Measurements from ENCODE around the gene SAA4. TPM values are rescaled to one million over a fixed set of nuclear protein-coding genes. Genes with fewer than 3 reads are reported as not detected.

SAA4 gene
- total and polyA plus RNA-seq, 9 of the 15 experiments (the other 6 are each of a cell fraction or from before 2014, with no cell fraction given), result not detected

GRCh38 chr11:18248561-18248960 is 12.0 kb upstream of the SAA4 start, which contains the start of gene SAA2:
Gene SAA2, minus strand, starts transcription at chr11:18248668. Its CDS starts 657 bp downstream, at chr11:18248011.
- WGBS (ENCODE audit: insufficient coverage, low coverage, missing lambda C conversion rate), result 3% methylated on average over 5 of the region's 5 CpGs
- FAIRE-seq, result no peak
- no peak for DNase-seq (ENCODE audit: extremely low read depth in 1 of 4, low spot score in 3 of 4)
- no peak within 1 kb of the TSS for H3K4me3 ChIP-seq
- no peaks in the 10 kb centered on the region for H3K9me1 ChIP-seq (ENCODE audit: control insufficient read depth, insufficient read depth, low read length)
- no peaks in the 10 kb centered on the region; the same call in 1 of the 2 replicates for H4K20me1 ChIP-seq (replicated peaks; ENCODE audit: control insufficient read depth, insufficient read depth, low read length)
- no peak within 1 kb of the TSS for H3K4me2 ChIP-seq (ENCODE audit: insufficient read depth, low read length)
- H3K79me2 ChIP-seq (ENCODE audit: control insufficient read depth, insufficient read depth, low read length), result no peaks in the 10 kb centered on the region
- BruUV-seq (replicated peaks), result no TSS peak
- no peaks in the 10 kb centered on the region for H3K4me1 ChIP-seq (replicated peaks in 1 of 2; ENCODE audit: control insufficient read depth in 2 of 2, insufficient read depth in 2 of 2, low read length in 2 of 2)
- in situ Hi-C loops (cut with MboI), result loop anchor here (10.0 kb wide), 1 partner anchor 486 kb away; no protein-coding TSS in a partner anchor
- CTCF ChIA-PET (ENCODE audit: low intra/inter-chr PET ratio), result no interaction called here
- no peaks in the 10 kb centered on the region for H3K36me3 ChIP-seq (ENCODE audit: control insufficient read depth, insufficient read depth, low read length)
- H2AFZ ChIP-seq (ENCODE audit: low read depth, low read length), result no peak within 1 kb of the TSS
- no peak for TF ChIP-seq MAZ (CRISPR knock-in tag; conservative IDR thresholded peaks at IDR 0.05 in 1 of 2, IDR thresholded peaks at IDR 0.05 in 1 of 2)
- TF ChIP-seq ZNF445 (CRISPR knock-in tag; IDR thresholded peaks at IDR 0.05; ENCODE audit: low read depth), result no peak
- TF ChIP-seq GTF2A2 (tag; IDR thresholded peaks at IDR 0.05), result no peak
- no peak for TF ChIP-seq ZNF592 (IDR thresholded peaks at IDR 0.05)
- no peak for TF ChIP-seq SIN3A (IDR thresholded peaks at IDR 0.05; ENCODE audit: borderline replicate concordance in 2 of 2, control insufficient read depth in 1 of 2, low read depth in 2 of 2, low read length in 2 of 2)
- TF ChIP-seq RFX7 (CRISPR knock-in tag; IDR thresholded peaks at IDR 0.05), result no peak
- no peak for TF ChIP-seq SMAD3 (CRISPR knock-in tag; conservative IDR thresholded peaks at IDR 0.05)
- no peak for TF ChIP-seq THAP12 (CRISPR knock-in tag; IDR thresholded peaks at IDR 0.05)
- TF ChIP-seq MLX (CRISPR knock-in tag; conservative IDR thresholded peaks at IDR 0.05), result no peak
- no peak for TF ChIP-seq ZNF511 (CRISPR knock-in tag; IDR thresholded peaks at IDR 0.05)
- TF ChIP-seq EHMT2 (IDR thresholded peaks at IDR 0.05), result no peak
- H3K9me3 ChIP-seq (replicated peaks; ENCODE audit: control insufficient read depth, insufficient read depth, low read depth, low read length), result no peaks in the 10 kb centered on the region
- no peak for ATAC-seq
- POLR2A ChIA-PET, result no interaction called here
- H3K27ac ChIP-seq (ENCODE audit: extremely low read depth, low read depth, low read length), result no peak within 1 kb of the TSS
- no peak within 1 kb of the TSS; a peak in 1 of 4 replicates for H3K9ac ChIP-seq (ENCODE audit: insufficient read depth in 1 of 2, low read depth in 2 of 2, low read length in 2 of 2)
- intact Hi-C loops (cut with micrococcal nuclease), result loop anchor here (10.0 kb wide), 1 partner anchor 486 kb away; no protein-coding TSS in a partner anchor
- peaks cover 8 to 20% of the 10 kb centered on the region in 2 experiments; a peak in 3 of 5 replicates for H3K27me3 ChIP-seq (ENCODE audit: control insufficient read depth in 2 of 2, insufficient read depth in 2 of 2, low read length in 2 of 2)

Measured in K562 (cell line).